RWPE1 (cell line): ENCODE data around the gene TACR2.

ENCODE experiments used
- CTCF ChIA-PET: fragments of 350-600 bp; sonication (Branson Sonifier 250); formaldehyde crosslinking; extraction: SDS; loops from one replicate; lab custom pipeline; 2021; lab: Yijun Ruan, JAX
- POLR2A ChIA-PET: fragments of 400-600 bp; formaldehyde crosslinking; extraction: SDS; loops from one replicate; lab custom pipeline; 2020; ENCODE audit warnings: antibody characterized with exemption; ENCODE audit not compliant: low non-redundant PET; lab: Yijun Ruan, JAX
- DNase-seq: peaks from one replicate; pipeline ENCODE4 v3.0.0; 2012; ENCODE audit warnings: low spot score
- H3K27ac ChIP-seq: fragments of 450-650 bp; 2 replicates; pipeline ENCODE4 v1.5.1; 2017
- TF ChIP-seq, protein P1 (sequence below): fragments of 450-650 bp; conservative IDR thresholded peaks from 2 replicates; pipeline ENCODE4 v1.5.1; 2017; ENCODE audit warnings: low read depth, mild to moderate bottlenecking

Gene TACR2

DNA sequence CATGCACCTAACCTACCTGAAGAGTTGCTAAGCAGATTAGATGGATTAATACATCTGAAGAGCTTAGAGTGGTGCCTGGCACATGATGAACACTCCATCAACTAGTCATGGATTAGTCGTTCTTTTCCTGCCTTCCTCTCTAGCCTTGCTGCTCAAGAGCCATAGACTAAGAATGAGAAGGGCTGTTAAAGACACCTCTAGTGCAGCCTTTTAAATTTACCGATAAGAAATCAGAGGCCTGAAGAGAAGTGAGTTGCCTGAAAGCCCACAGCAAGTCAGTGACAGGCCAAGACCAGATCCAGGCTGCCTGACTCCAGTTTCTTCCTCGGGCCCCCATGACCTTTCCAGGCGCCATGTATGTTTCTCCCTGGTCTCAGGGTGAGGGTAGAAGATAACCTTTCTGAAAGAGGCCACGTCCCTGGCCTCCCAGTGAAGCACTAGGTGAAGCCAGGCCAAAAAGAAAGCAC, 41.1 kb upstream of the TACR2 start:
- ChIA-PET POLR2A (no interaction called here), CTCF (interaction anchor here (0.5 to 1.2 kb wide), 2 partner anchors 50 to 343 kb away, joined by 3 to 6 read pairs; no protein-coding TSS in a partner anchor)
- TF ChIP-seq, protein P1, sequence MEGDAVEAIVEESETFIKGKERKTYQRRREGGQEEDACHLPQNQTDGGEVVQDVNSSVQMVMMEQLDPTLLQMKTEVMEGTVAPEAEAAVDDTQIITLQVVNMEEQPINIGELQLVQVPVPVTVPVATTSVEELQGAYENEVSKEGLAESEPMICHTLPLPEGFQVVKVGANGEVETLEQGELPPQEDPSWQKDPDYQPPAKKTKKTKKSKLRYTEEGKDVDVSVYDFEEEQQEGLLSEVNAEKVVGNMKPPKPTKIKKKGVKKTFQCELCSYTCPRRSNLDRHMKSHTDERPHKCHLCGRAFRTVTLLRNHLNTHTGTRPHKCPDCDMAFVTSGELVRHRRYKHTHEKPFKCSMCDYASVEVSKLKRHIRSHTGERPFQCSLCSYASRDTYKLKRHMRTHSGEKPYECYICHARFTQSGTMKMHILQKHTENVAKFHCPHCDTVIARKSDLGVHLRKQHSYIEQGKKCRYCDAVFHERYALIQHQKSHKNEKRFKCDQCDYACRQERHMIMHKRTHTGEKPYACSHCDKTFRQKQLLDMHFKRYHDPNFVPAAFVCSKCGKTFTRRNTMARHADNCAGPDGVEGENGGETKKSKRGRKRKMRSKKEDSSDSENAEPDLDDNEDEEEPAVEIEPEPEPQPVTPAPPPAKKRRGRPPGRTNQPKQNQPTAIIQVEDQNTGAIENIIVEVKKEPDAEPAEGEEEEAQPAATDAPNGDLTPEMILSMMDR: no peak
- no peak for DNase-seq
- no peak overlapping the region for H3K27ac ChIP-seq

DNA sequence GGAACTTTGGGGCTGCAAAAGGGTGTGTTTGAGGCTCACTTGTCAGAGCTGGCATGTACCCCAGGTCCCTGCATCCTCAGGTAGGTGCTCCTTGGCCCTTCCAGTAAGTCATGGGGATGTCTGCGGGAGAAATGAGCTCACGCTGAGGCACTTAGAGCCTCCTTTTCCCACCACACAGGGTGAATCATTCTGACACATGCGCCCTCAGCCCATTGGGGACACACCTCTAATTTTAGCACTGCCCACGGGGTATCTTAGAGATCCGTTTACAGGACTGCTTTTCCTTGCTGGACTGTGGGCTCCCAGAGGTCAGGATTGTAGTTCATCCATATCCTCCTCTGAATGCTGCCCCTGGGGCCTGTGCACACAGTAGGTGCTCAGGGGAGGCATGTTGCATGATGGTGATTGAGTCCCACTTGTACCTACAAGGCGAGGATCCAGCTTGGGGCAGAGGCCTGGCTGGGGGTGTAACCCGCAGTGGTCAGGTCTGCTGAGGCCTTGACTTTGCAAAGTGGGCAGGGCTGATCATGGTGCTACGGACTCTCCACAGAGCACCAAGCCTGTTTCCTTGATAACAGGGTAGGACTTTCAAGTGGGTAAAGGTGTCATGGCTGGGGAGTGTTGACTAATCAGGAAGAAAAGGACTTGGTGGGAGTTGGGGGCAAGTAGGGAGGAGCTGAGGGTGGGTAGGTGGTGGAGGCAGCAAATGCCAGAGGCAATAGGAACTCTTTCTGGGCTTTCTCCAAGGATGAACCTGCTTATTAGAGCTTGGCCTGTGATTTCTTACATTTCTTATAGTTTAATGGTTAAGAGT, 40.4 kb upstream of the TACR2 start:
- peak; percentile 50 for DNase-seq
- ChIA-PET POLR2A (no interaction called here), CTCF (interaction anchor here (0.5 to 1.2 kb wide), 2 partner anchors 30 to 50 kb away, joined by 3 to 6 read pairs; no protein-coding TSS in a partner anchor)
- H3K27ac ChIP-seq: no peak overlapping the region
- TF ChIP-seq, protein P1: no peak

DNA sequence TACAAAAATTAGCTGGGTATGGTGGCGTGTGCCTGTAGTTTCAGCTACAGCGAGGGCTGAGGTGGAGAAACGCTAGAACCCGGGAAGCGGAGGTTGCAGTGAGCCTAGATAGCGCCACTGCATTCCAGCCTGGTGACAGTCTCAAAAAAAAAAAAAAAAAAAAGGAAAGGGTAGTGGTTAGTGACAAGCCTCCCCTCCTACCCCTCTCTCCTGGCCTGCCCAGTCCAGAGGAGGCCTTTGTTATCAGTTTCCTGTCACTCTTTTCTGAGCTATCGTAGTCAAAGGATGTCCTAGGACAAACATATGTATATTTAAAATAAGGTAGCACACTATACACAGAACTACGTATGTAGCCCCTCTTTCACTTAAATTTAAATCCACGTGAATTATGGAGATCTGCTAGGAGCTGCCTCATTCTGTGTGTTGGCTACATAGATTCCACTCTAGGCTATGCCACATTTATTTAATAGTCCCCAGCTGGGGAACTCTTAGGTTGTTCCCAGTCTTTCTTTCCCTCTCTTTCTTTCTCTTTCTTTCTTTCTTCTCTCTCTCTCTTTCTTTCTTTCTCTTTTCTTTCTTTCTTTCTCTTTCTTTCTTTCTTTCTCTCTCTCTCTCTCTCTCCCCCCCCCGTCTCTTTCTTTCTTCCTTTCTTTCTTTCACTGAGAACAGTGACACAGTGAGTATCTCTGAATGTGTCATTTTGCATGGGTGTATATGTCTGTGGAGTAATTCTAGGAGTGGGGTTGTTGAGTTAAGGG, 38.5 kb upstream of the TACR2 start:
- ChIA-PET CTCF (no interaction called here), POLR2A (no interaction called here)
- H3K27ac ChIP-seq: no peak overlapping the region
- TF ChIP-seq, protein P1: no peak
- DNase-seq: no peak

DNA sequence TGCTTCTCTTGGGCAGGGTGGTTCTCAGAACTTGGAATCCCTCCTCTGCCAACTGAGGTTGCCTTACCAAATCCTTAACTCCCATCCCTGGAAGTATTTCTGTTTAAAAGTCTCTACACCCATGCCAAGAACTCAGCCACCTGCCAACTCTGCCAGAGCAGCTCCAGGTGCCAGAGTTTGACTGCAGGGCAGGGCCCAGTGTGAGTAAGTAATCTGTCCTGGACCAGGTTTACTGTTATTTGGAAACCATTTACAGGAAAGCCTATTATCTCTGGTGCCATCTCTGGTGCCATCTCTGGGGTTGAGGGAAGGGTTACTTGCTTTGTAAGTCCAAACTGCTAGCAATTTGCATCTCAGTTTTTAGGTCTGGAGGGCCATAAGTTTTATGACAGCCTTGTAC, 37.1 kb upstream of the TACR2 start:
- DNase-seq: no peak
- ChIA-PET POLR2A (no interaction called here), CTCF (no interaction called here)

DNA sequence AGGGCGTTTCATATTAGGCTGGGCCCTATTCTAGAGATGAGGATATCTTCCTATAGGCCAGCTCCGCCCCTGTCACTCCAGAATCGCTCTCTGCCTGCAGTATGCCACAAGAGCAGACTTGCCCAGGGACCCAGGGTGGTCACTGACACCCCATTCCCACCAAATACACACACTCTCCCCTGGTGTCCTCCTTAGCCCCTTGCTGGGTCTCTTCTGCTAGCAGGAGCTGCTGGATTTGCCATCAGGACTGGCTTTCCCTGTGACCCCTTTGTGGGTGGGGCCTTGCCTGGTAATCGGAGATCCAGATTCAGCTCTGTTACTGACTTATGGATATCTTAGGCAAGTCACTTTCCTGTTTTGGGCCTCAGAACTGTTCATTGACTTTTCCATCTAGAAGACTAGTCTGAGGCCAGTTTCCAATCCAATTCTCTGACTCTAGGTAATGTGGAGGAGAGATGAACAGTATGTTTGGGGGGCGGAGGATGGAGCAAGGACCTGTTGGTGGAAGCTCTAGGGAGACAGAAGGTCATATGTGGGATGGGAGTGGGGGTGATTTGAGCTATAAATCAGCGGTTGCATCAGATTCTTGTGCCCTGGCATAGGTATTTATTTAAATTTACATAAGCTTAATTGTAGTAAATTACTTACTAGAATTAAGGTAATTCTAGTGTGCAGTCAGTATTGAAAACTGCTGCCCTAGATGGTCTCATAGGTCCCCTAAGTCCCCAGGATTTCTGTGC, 36.1 kb upstream of the TACR2 start:
- DNase-seq: no peak
- TF ChIP-seq, protein P1: no peak
- POLR2A ChIA-PET: no interaction called here
- H3K27ac ChIP-seq: no peak overlapping the region
- CTCF ChIA-PET: interaction anchor here (0.5 to 0.6 kb wide), 2 partner anchors 45 to 55 kb away, joined by 3 to 8 read pairs; no protein-coding TSS in a partner anchor

More for the DNA sequence above, 37.1 kb upstream of the TACR2 start:
- H3K27ac ChIP-seq: peak overlapping the region; percentile 49
- TF ChIP-seq, protein P1: no peak
